HepG2 (cell line): ENCODE measurements around the gene TRIM37. TPM values are rescaled to one million over a fixed set of nuclear protein-coding genes. Genes with fewer than 3 reads are reported as not detected.

Experiments used
- CEBPB ChIP-seq: IDR thresholded peaks from 2 replicates; pipeline ENCODE4 v1.6.1; 2011; ENCODE audit warnings: low read depth, low read length, improper control_type of control experiment, borderline replicate concordance
- ISL2 ChIP-seq: sonication (generic); formaldehyde crosslinking; IDR thresholded peaks from 2 replicates; pipeline ENCODE4 v1.5.0; 2020; ENCODE audit warnings: missing genetic modification reagents
- KLF16 ChIP-seq, 2 experiments: sonication (generic) in 1 of 2; formaldehyde crosslinking in 1 of 2; IDR thresholded peaks; 2 replicates each; pipeline versions ENCODE4 v1.6.1 to v1.8.0; 2016 to 2023; ENCODE audit warnings: missing genetic modification reagents in 2 of 2, missing compliant biosample characterization in 1 of 2
- REL ChIP-seq: sonication (generic); formaldehyde crosslinking; conservative IDR thresholded peaks from 2 replicates; pipeline ENCODE4 v1.8.0; 2022; ENCODE audit warnings: mild to moderate bottlenecking, missing genetic modification reagents, moderate library complexity
- SOX13 ChIP-seq, 3 experiments: fragments of 450-650 bp in 1 of 3; sonication (generic) in 1 of 3; formaldehyde crosslinking in 1 of 3; IDR thresholded peaks in 2 of 3; conservative IDR thresholded peaks in 1 of 3; 2 replicates each; pipeline versions ENCODE4 v1.5.0 to v1.6.1; 2016 to 2020; ENCODE audit warnings: antibody characterized with exemption in 1 of 3, mild to moderate bottlenecking in 1 of 3, missing compliant biosample characterization in 1 of 3, missing genetic modification reagents in 1 of 3, moderate library complexity in 1 of 3
- TAF1 ChIP-seq: sonication (generic); formaldehyde crosslinking; IDR thresholded peaks from 2 replicates; pipeline ENCODE4 v1.4.0; 2020; ENCODE audit warnings: missing genetic modification reagents
- ZMYM3 ChIP-seq: sonication (generic); formaldehyde crosslinking; IDR thresholded peaks from 2 replicates; pipeline ENCODE4 v1.5.1; 2020; ENCODE audit warnings: mild to moderate bottlenecking, missing genetic modification reagents
- ZNF644 ChIP-seq: IDR thresholded peaks from 2 replicates; pipeline ENCODE4 v1.6.1; 2016; ENCODE audit warnings: low read depth
- ZNF674 ChIP-seq: sonication (generic); formaldehyde crosslinking; IDR thresholded peaks from 2 replicates; pipeline ENCODE4 v1.5.0; 2020; ENCODE audit warnings: low read depth, mild to moderate bottlenecking, missing genetic modification reagents
- ZNF850 ChIP-seq: sonication (generic); formaldehyde crosslinking; conservative IDR thresholded peaks from 2 replicates; pipeline ENCODE4 v1.9.0; 2021; ENCODE audit warnings: mild to moderate bottlenecking, missing genetic modification reagents
- polyA plus RNA-seq, 8 experiments: library from polyadenylated mRNA; depleted of rRNA in 3 of 8; stranded (reverse) in 7 of 8; unstranded in 1 of 8; fragments of >200 nt; fragmentation: Illumina TruSeq in 4 of 8; extraction: Trizol in 4 of 8; gene quantifications; 2 replicates each; pipeline versions ENCODE4 v1.2.1 to v1.2.3, GENCODE V29; 2011 to 2016; ENCODE audit warnings: low read depth in 4 of 8, missing spikeins in 1 of 8, mixed read lengths in 1 of 8; ENCODE audit not compliant: insufficient read depth in 1 of 8
- total RNA-seq, 5 experiments: library from RNA; depleted of rRNA; stranded (reverse); fragments of >200 nt; fragmentation: Illumina TruSeq; extraction: Trizol; gene quantifications; 2 replicates each; pipeline ENCODE4 v1.2.3, GENCODE V29; 2016; ENCODE audit warnings: low read depth in 1 of 5
- TF ChIP-seq, protein P1 (sequence below), 2 experiments: sonication (generic) in 1 of 2; formaldehyde crosslinking in 1 of 2; IDR thresholded peaks; 2 replicates each; pipeline versions ENCODE4 v1.5.1 to v1.6.1; 2011 to 2020; ENCODE audit warnings: borderline replicate concordance in 1 of 2, low read depth in 1 of 2, low read length in 1 of 2, mild to moderate bottlenecking in 1 of 2, missing genetic modification reagents in 1 of 2, moderate library complexity in 1 of 2
- TF ChIP-seq, protein P2 (sequence below): sonication (generic); formaldehyde crosslinking; conservative IDR thresholded peaks from 2 replicates; pipeline ENCODE4 v1.8.0; 2022; ENCODE audit warnings: low read depth, missing genetic modification reagents

Gene TRIM37
- total and polyA plus RNA-seq, 2 of the 13 experiments (the other 11 are each of a cell fraction or from before 2014, with no cell fraction given): 12.4 to 39.1 TPM

DNA sequence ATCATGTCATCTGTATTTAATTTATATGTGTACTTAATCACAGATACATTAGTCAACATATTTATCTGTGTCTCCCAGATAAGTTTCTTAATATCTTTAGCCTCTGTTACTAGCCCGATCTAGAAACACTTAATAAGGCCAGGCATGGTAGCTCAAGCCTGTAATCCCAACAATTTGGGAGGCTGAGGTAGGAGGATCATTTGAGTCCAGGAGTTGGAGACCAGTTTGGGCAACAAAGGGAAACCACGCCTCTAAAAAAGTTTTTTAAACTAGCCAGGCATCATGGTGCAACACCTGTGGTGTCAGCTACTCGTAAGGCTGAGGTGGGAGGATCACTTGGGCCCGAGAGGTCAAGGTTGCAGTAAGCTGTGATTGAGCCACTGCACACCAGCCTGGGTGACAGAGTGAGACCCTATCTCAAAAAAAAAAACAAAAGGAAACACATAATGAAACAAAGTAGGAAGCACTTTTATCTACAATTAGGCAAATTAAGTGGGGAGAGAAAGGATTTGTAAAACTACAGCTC, 39.0 kb upstream of the TRIM37 start (continued):
- TF ChIP-seq, protein P1, sequence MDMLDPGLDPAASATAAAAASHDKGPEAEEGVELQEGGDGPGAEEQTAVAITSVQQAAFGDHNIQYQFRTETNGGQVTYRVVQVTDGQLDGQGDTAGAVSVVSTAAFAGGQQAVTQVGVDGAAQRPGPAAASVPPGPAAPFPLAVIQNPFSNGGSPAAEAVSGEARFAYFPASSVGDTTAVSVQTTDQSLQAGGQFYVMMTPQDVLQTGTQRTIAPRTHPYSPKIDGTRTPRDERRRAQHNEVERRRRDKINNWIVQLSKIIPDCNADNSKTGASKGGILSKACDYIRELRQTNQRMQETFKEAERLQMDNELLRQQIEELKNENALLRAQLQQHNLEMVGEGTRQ (IDR thresholded peaks at IDR 0.05; ENCODE audit: low read depth, low read length): no peak
- TF ChIP-seq, protein P1 (CRISPR knock-in tag; IDR thresholded peaks at IDR 0.05; ENCODE audit: borderline replicate concordance): no peak
- peak; percentile 21; the same call in 1 of the 2 replicates for TF ChIP-seq CEBPB
- TF ChIP-seq ZNF674 (CRISPR knock-in tag): no peak
- no peak for TF ChIP-seq KLF16 (CRISPR knock-in tag; IDR thresholded peaks at IDR 0.05)
- TF ChIP-seq, protein P2, sequence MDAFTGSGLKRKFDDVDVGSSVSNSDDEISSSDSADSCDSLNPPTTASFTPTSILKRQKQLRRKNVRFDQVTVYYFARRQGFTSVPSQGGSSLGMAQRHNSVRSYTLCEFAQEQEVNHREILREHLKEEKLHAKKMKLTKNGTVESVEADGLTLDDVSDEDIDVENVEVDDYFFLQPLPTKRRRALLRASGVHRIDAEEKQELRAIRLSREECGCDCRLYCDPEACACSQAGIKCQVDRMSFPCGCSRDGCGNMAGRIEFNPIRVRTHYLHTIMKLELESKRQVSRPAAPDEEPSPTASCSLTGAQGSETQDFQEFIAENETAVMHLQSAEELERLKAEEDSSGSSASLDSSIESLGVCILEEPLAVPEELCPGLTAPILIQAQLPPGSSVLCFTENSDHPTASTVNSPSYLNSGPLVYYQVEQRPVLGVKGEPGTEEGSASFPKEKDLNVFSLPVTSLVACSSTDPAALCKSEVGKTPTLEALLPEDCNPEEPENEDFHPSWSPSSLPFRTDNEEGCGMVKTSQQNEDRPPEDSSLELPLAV (CRISPR knock-in tag): no peak
- TF ChIP-seq ZNF850 (CRISPR knock-in tag): no peak
- no peak for TF ChIP-seq ZNF644
- no peak for TF ChIP-seq TAF1 (CRISPR knock-in tag)
- no peak for TF ChIP-seq REL (CRISPR knock-in tag)
- TF ChIP-seq SOX13 (IDR thresholded peaks at IDR 0.05): no peak
- TF ChIP-seq SOX13 (CRISPR knock-in tag; conservative IDR thresholded peaks at IDR 0.05 in 1 of 2, IDR thresholded peaks at IDR 0.05 in 1 of 2): no peak
- no peak for TF ChIP-seq ISL2 (CRISPR knock-in tag)
- TF ChIP-seq ZMYM3 (CRISPR knock-in tag): peak; percentile 59; the same call in 1 of the 2 replicates
- TF ChIP-seq, all 625 proteins: peak for 10
